GM19099 (cell line): ENCODE results near the gene KLHL30.

Experiments
- POLR2A ChIP-seq: IDR thresholded peaks from 3 replicates; pipeline ENCODE4 v1.6.1; 2011; ENCODE audit warnings: low read depth; ENCODE audit not compliant: insufficient read length; ENCODE audit errors: extremely low read depth

The KLHL30 gene

DNA sequence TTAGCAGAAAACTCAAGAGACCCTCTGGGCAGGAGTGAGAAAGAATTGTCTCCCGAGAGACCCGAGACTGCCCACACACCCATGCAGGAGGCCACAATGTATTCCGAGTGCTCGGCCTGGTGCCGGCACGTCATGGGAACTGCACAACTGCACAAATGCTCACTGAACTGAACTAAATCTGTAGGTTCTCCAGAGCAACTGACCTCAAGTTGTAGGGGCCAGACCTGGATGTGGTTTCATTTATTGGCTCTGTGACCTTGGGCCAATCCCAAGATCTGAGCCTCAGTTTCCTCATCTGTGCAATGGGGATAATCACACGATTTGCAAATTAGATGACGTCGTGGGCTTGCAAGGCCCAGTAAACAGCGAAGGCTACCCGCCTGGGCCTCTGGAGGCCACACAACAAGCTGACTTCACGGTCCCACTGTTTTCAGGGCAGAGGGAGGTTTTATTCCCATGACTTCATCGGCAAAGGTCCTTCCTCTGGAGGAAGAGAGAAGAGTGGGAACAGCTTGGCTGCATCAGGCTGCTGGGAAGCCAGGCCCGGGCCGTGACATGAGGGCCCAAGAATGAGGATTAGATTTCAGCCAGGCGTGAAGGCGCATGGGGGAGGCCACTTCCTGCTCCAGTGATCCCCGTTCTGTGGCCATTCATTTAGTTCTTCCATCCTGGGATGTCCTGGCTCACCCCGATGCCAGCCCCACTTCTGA lies 16.7 kb downstream of the KLHL30 start:
- no peak for TF ChIP-seq POLR2A

DNA sequence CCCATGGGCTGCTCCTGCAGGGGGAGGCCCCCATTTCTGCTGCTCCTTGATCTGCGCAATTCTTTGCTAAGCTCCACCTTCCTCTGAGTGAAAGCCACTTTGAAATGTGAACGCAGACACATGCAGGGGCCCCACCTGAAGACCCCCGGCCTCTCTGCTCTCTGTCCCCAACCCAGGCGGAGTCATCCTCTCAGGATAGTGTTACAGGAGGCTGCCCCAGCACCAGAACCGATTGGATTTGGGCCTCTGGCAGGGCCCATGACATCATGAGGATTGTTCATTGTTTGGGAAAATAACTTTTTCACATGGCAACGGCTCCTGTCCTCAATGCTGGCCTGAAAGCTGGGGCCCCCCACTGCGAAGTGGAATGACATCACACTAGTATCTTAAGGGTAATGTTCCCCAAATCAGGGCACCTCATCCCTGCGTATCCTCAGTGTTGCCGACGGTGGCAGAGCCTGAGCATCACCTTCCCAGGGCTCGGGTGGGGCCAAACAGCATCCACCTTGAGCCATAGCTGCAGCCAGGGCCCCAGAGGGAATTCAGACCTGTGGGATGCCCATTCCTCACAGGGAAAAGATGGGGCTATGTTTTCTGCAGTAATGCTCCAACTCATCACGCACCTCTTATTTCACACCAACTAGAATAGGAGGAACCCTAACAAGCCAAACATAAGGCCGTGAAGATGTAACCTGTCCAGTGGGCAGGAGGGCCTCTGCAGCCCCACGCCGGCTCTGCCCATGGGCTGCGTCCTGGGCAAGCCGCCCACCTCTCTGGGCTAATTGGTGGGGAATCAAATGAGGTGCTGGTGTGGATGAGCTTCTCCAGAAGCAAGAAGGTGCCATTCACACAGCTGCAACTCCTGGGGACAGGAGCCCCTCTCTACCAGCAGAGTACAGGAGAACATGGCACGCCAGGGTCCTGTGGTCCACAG lies 17.6 kb downstream of the KLHL30 start:
- no peak for TF ChIP-seq POLR2A

DNA sequence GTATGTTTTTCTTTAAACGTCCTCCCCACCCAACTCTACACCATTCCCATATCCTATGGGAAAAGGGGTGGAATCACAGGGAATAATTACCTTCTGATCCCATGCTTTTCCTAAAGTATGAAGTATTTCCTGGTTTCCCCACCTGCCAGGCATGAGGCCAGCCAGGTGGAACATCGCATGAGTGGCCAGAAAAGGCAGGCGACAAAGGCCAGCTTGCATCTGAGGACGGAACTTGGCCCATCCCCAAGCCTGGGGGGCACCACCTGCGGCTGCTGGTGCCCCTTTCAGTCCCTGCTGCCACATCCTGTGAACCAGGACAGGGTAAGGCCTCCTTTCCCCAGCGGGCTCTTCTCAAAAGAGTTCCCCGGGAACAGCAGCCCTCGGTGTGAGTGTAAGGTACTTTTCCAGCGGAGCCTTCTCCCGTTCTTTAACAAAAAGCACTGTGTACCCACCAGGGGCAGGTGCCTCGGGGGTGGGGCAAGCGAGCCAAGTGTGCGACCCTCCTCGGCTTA lies 19.1 kb downstream of the KLHL30 start:
- no peak for TF ChIP-seq POLR2A

DNA sequence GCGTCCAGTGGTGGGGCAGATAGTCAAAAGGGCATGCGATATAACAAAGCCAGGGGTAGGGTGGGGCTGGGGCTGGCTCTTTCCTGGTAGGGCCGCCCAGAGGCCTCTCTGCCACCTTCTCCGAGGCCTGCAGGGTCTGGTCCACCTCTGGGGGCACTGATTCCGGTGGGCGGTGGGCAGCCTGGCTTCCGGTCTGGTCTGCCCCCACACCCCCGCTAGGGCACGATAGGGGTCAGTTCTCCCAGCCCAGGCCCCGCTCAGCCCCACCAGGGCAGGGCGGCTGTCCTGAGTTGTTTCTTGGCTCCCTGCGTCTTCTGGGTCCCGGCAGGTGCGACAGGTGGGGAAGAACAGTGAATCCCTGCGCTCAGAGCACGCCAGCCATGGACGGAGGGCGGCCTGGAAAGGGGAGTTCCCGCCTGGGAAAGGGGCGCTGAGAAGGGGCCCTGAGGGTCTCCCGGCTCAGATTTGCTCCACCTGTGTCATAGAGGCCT lies 19.6 kb downstream of the KLHL30 start:
- TF ChIP-seq POLR2A, result no peak

DNA sequence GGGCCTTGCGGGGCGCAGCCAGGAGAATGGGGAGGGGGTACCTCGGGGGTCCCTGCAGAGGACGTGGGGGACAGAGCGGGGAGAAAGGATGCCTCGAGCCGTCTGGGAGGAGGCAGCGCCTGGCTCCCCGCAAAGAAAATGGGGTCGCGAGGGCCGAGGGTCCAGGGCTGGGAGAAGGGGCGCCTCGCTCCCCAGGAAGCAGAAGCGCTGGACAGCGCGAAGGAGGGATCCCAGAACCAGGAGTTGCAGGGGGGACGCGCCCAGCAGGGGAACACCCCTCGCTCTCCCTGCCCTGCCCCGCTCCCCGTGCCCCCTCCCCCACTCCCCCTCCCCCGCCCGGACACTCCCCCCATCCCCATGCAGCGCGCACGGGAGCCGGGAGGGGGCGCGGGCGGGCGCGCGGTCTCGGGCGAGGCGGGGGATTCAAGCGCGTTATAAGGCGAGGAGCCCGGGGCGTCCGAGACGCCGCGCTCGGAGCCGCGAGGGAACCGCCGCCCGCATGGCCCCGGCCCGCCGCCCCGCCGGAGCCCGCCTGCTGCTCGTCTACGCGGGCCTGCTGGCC lies 20.1 kb downstream of the KLHL30 start, which contains the start of gene ERFE:
Gene ERFE, plus strand, starts transcription at position 462 of the 562 bp plus-strand sequence. Its CDS starts 38 bp downstream, at position 500.
- no peak for TF ChIP-seq POLR2A

DNA sequence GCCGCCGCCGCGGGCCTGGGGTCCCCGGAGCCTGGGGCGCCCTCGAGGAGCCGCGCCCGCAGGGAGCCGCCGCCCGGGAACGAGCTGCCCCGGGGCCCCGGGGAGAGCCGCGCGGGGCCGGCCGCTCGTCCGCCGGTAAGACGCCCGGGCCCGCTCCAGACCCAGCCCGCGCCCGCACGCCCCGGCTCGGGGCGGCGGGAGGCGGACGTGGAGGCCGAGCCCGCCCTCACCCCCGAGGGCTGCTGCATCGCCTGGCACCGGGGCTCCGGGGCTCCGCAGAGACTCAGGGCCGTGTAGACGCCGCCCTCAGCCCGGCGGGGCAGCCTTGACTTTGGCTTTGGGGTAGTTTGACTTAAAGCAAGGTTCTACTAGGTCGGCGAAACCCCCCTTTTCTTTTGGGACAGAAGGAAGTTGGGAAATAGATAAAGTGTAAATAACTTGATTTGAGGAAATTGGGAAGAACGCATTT lies 20.6 kb downstream of the KLHL30 start:
- TF ChIP-seq POLR2A, result no peak

DNA sequence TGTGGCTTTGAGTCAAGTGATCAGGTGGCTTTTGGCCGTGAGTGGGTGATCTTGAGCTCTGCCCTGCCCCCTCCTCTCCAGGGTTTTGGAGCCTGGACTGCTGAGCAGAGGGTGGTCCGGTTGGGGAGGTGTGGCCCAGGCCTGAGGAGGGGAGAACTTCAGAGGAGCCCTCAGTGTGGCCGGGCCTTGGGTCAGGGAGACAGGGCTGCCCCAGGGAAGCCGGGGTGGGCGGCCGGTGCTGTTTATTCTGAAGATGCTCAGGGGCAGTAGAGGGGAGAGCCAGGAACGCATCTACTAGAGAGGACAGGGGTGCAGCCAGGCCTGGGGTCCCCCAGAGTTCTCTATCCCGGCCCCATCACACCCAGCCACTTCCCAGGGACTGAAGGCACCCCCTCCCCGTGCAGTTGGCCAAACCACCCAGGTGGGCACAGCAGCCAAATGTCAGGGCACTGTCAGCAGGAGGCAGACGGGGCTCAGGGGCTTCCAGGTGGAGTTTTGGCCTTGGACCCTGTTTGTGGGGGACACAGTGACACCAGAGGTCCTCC lies 21.3 kb downstream of the KLHL30 start:
- no peak for TF ChIP-seq POLR2A

DNA sequence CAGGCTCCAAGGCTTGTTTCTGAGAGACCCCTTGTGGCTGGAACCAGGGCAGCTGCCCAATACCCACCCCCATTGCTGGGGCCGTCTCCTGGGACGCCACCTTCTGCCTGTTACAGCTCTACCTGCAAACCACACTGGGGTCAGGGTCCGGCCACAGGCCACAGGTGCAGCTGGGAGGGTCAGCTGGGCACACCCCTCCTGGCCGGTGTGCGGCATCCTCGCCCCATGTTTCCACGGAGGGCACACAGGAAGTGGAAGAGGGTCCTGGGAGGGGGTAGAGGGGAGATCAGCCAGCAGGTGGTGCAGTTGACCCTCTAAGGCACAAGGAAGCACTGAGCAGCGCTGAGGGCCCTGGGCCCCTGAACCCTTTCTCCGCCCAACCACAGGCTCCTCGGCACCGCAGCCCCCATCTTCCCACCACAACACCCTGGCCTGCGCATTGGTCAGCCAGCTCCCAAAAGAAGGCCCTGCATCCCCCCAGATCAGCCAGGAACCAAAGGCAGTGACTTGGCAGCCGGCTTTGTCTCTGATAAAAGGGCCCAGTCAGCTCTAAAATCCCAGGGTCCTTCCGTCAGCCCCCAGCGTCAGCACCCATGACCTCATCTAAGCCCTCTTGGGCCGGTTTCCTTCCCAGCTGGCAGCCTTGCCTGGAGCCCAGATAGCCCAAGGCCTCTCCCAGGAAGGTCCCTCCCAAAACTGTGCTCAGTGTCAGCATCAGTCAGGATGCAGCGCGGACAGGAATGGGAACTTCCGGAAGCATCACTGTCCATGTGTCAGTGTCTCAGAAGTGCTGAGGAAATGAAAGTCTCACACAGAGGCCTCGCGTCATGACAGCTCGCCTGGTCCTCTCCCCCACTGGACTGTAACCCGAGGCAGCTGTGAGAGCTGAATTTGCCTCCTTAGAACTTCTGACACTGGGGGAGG lies 22.0 kb downstream of the KLHL30 start:
- TF ChIP-seq POLR2A, result no peak

DNA sequence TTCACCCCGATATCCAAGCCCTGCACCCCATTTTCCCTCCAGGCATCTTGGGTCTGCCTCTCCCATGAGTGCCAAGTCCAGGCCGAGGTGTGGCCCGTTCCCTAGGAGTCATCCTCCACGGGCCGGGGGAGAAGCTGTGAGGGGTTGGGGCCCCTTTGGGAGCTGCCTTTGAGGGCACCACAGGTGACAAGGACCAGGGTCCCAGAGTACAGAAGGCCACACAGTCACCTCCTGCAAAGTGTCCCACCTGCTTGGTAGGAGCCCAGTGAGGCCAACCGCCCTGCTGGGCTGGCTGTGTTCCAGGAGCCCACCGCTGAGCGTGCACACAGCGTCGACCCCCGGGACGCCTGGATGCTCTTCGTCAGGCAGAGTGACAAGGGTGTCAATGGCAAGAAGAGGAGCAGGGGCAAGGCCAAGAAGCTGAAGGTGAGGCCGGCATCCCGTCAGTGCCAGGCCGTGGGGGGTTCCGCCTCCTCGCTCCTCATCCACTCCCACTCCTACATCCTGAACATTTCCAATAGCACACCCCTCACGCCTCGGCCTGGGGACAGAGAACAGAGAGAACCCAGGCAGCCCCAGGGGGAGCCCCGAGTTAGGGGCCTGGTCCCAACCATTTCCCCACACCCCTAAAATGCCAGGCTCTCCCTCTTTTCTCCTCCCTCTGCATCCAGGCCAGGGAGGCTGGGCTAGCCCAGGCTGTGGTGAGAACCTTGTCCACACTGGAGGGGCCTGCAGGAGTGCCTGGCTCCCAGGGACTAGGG lies 23.0 kb downstream of the KLHL30 start:
- no peak for TF ChIP-seq POLR2A

DNA sequence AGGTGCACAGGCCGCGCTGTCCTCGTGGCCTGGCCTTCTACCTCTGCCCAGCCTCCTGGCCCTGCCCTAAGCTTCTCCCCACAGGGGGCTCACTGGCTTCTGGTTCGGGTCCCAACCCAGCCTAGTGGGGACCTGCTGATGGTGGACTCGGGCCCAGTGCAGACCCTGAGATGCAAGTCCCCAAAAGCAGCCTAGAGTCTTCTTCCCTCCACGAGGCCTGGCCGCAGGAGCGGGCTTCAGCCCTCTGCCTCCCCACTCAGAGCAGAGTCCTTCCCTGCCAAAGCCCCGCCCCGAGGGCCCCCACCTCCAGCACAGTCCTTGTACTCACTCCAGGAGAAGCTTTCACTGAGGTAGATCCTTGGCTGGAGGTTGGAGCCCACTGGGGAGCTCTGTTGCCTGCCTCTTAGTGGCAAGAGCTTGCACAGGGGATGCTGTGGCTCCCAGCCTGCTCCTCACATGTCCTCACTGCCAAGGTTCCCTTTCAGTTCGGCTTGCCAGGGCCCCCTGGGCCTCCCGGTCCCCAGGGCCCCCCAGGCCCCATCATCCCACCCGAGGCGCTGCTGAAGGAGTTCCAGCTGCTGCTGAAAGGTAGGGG lies 23.9 kb downstream of the KLHL30 start:
- no peak for TF ChIP-seq POLR2A

DNA sequence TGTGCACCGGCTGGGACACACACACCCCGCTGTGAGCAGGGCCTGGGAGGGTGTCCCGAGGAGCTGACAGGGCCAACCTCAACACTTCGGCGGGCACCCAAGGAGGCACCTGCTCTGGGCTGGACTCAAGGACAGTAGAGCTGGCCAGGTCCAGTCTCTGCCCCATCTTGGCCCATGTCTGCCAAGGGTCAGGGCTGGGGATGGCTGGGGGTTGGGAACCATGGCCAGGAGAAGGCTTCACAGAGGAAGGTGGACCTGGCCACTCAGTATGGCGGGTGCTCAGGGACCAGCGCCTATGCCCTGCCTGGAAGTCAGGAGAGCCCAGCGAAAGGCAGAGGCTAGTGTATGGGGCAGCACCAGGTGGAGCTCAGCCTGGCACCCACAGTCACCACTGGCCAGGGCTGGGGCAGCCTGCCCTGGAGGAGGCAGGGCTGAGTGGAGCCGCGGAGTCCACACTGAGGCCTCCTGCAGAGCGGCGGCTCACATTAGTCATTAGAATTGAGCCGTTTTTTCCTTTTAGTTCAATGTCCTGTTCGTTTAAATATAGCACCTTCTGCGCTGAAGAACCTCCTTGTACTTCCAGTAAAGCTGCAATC lies 24.5 kb downstream of the KLHL30 start:
- no peak for TF ChIP-seq POLR2A

DNA sequence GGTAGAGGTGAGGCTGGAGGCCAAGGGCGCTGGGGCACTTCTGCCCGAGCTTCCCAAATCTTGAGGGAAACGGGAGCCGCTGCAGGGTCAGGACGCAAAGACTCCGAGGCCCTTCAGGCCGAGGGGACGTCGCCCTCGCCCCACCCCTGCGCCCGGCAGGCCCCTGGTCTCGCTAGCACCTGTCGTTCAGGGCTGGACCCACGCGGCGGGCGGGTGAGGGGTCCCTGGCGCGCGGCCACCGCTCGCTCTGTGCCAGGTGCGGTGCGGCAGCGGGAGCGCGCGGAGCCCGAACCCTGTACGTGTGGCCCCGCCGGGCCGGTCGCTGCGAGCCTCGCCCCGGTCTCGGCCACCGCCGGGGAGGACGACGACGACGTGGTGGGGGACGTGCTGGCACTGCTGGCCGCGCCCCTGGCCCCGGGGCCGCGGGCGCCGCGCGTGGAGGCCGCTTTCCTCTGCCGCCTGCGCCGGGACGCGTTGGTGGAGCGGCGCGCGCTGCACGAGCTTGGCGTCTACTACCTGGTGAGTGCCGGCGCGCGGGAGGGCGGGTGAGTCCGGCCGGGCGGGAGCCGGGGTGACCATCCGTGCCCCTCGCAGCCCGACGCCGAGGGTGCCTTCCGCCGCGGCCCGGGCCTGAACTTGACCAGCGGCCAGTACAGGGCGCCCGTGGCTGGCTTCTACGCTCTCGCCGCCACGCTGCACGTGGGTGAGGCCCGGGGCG lies 25.2 kb downstream of the KLHL30 start:
- no peak for TF ChIP-seq POLR2A

DNA sequence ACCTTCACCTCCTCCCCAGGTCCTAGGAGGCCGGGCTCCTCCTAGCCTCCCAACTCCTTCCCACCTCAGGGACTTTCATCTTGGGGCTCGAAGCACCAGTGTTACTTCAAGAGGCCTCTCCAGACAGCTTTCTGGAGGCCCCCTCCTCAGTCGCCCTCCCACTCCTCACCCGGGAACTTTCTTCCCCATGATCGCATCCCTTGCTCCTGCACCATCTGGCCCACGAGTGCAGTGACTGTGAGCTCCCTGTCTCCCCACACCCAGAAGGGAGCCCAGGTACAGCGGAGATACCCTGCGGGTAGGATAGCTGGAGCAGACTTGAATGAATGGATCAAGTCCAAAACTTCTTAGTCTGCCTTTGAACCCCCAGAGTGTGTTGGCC lies 26.4 kb downstream of the KLHL30 start:
- TF ChIP-seq POLR2A, result no peak
